Tibial nerve (tissue), 4 donors: ENCODE data around the gene ELMO1. TPM values are rescaled to one million over a fixed set of nuclear protein-coding genes. Genes with fewer than 3 reads are reported as not detected.
A peak's percentile ranks its signal among the peaks of the same experiment; 100 is the strongest.

Experiments
- DNase-seq, 2 donors: peaks; one replicate each; pipeline ENCODE4 v3.0.0-alpha.2; 2019; ENCODE audit warnings: low spot score in 2 of 2
- H3K27ac ChIP-seq, 4 donors: fragments of 200-600 bp; sonication (generic) in 3 of 4; one replicate each; pipeline ENCODE4 v1.5.1; 2017 to 2019; ENCODE audit warnings: mild to moderate bottlenecking in 1 of 4
- H3K27me3 ChIP-seq, 2 donors: fragments of 200-600 bp; sonication (generic) in 1 of 2; one replicate each; pipeline versions ENCODE4 v1.5.1 to v1.6.0; 2017 to 2019
- H3K36me3 ChIP-seq, 3 donors: fragments of 200-600 bp; sonication (generic); one replicate each; pipeline ENCODE4 v1.5.1; 2018 to 2019
- H3K4me1 ChIP-seq, 4 donors: fragments of 200-600 bp; sonication (generic) in 3 of 4; one replicate each; pipeline ENCODE4 v1.5.1; 2017 to 2019
- H3K4me3 ChIP-seq, 4 donors: fragments of 200-600 bp; sonication (generic) in 3 of 4; one replicate each; pipeline ENCODE4 v1.5.1; 2017 to 2019; ENCODE audit warnings: mild to moderate bottlenecking in 1 of 4, moderate library complexity in 1 of 4
- H3K9me3 ChIP-seq, 4 donors: fragments of 200-600 bp; sonication (generic) in 3 of 4; one replicate each; pipeline ENCODE4 v1.5.1; 2017 to 2019
- CTCF ChIP-seq, 5 experiments: fragments of 200-600 bp in 3 of 5; fragments of 450-650 bp in 2 of 5; sonication (generic) in 3 of 5; IDR thresholded peaks; one replicate each; pipeline ENCODE4 v1.5.1; 2016 to 2019; ENCODE audit warnings: antibody characterized with exemption in 5 of 5, mild to moderate bottlenecking in 3 of 5, moderate library complexity in 2 of 5
- EP300 ChIP-seq, 2 donors: sonication (generic); formaldehyde crosslinking; IDR thresholded peaks; one replicate each; pipeline ENCODE4 v1.6.1; 2017; ENCODE audit warnings: antibody characterized with exemption in 2 of 2, mild to moderate bottlenecking in 1 of 2
- POLR2A ChIP-seq, 2 donors: fragments of 450-650 bp; IDR thresholded peaks; one replicate each; pipeline ENCODE4 v1.6.1; 2017; ENCODE audit warnings: antibody characterized with exemption in 2 of 2, mild to moderate bottlenecking in 2 of 2, moderate library complexity in 2 of 2
- WGBS, 2 donors: methylation state at CpG; one replicate each; pipeline ENCODE4 v1.1.5; 2018; 5-methylcytosine and 5-hydroxymethylcytosine counted together
- total RNA-seq, 4 donors: library from RNA; depleted of rRNA; stranded (reverse); fragments of >200 nt; gene quantifications; one replicate each; pipeline ENCODE4 v1.1.0, GENCODE V29; 2016

ELMO1 gene
- total RNA-seq, 4 donors from 2014 or later = 196 to 328 (median 268) TPM

- Histone ChIP-seq H3K4me3 (no peak overlapping the region), H3K4me1 (peaks cover 4 to 80% (median 26%) of the 10 kb centered on the region in 4 donors), H3K36me3 (peaks cover 0 to 16% (median 0%) of the 10 kb centered on the region in 3 donors), H3K9me3 (no peaks in the 10 kb centered on the region), H3K27me3 (no peaks in the 10 kb centered on the region), H3K27ac (peak overlapping the region in 3 of 4 donors; percentile 58 to 87 (median 78))
- DNase-seq = no peak
- no peak for TF ChIP-seq EP300 (IDR thresholded peaks at IDR 0.05)
- no peak for TF ChIP-seq CTCF (IDR thresholded peaks at IDR 0.05)
- TF ChIP-seq POLR2A (IDR thresholded peaks at IDR 0.05) = no peak
These were observed 236.6 kb downstream of the ELMO1 start for GRCh38 chr7:37212051-37212450.

GRCh38 chr7:37211097-37211880, 237.4 kb downstream of the ELMO1 start:
- 29 to 38% methylated on average over 16 of the region's 16 CpGs for WGBS, 2 donors
- peaks cover 0 to 19% (median 0%) of the 10 kb centered on the region in 3 donors for H3K36me3 ChIP-seq
- peak; percentile 53 to 77 for DNase-seq
- H3K9me3 ChIP-seq = no peaks in the 10 kb centered on the region
- H3K4me3 ChIP-seq = no peak overlapping the region
- TF ChIP-seq CTCF (IDR thresholded peaks at IDR 0.05) (no peak), EP300 (IDR thresholded peaks at IDR 0.05) (peak; percentile 18 to 94), POLR2A (IDR thresholded peaks at IDR 0.05) (peak in 1 of 2 donors; percentile 18)
- peak overlapping the region in 3 of 4 donors; percentile 58 to 87 (median 78) for H3K27ac ChIP-seq
- peaks cover 4 to 72% (median 23%) of the 10 kb centered on the region in 4 donors for H3K4me1 ChIP-seq
- H3K27me3 ChIP-seq = no peaks in the 10 kb centered on the region

GRCh38 chr7:37209195-37209594, 239.5 kb downstream of the ELMO1 start:
- H3K27me3 ChIP-seq = no peaks in the 10 kb centered on the region
- H3K36me3 ChIP-seq = peaks cover 0 to 28% (median 0%) of the 10 kb centered on the region in 3 donors
- no peaks in the 10 kb centered on the region for H3K9me3 ChIP-seq
- H3K27ac ChIP-seq = peak overlapping the region; percentile 55 to 87 (median 70)
- DNase-seq = no peak
- peaks cover 4 to 58% (median 18%) of the 10 kb centered on the region in 4 donors for H3K4me1 ChIP-seq
- TF ChIP-seq EP300 (IDR thresholded peaks at IDR 0.05) (no peak), CTCF (IDR thresholded peaks at IDR 0.05) (no peak), POLR2A (IDR thresholded peaks at IDR 0.05) (no peak)
- H3K4me3 ChIP-seq = no peak overlapping the region
- 52 to 65% methylated on average over 3 of the region's 3 CpGs for WGBS, 2 donors

- no peak overlapping the region for H3K4me3 ChIP-seq
- peaks cover 4 to 58% (median 18%) of the 10 kb centered on the region in 4 donors for H3K4me1 ChIP-seq
- H3K27ac ChIP-seq = peak overlapping the region; percentile 58 to 87 (median 70)
- peaks cover 0 to 33% (median 0%) of the 10 kb centered on the region in 3 donors for H3K36me3 ChIP-seq
- H3K27me3 ChIP-seq = no peaks in the 10 kb centered on the region
- WGBS, 2 donors = 1 to 5% methylated on average over 5 of the region's 5 CpGs
- DNase-seq = peak; percentile 65 to 82
- H3K9me3 ChIP-seq = no peaks in the 10 kb centered on the region
- TF ChIP-seq POLR2A (IDR thresholded peaks at IDR 0.05) (no peak), EP300 (IDR thresholded peaks at IDR 0.05) (peak; percentile 62 to 93), CTCF (IDR thresholded peaks at IDR 0.05) (peak in 4 of 5 experiments; percentile 35 to 68 (median 58))
These were observed 240.1 kb downstream of the ELMO1 start for GRCh38 chr7:37208528-37208927.

GRCh38 chr7:37206192-37206591, 242.5 kb downstream of the ELMO1 start:
- Histone ChIP-seq H3K4me3 (no peak overlapping the region), H3K9me3 (no peaks in the 10 kb centered on the region), H3K27me3 (no peaks in the 10 kb centered on the region), H3K4me1 (peaks cover 1 to 44% (median 17%) of the 10 kb centered on the region in 4 donors), H3K27ac (no peak overlapping the region), H3K36me3 (peaks cover 0 to 33% (median 0%) of the 10 kb centered on the region in 3 donors)
- DNase-seq = no peak
- 94 to 97% methylated on average over 3 of the region's 3 CpGs for WGBS, 2 donors
- TF ChIP-seq EP300 (IDR thresholded peaks at IDR 0.05) = no peak
